Ramos (cell line): ENCODE results near the gene KLHL20.

Experiments used
- in situ Hi-C: fragments of 300-500 bp; cut with MboI; formaldehyde crosslinking; loops from one replicate; pipeline ENCODE4 v1.14.3; 2022; ENCODE audit warnings: low sequenced_read_pairs; ENCODE audit not compliant: unreplicated experiment

Gene KLHL20

GRCh38 chr1:173824315-173825081 lies 109.7 kb downstream of the KLHL20 start, which contains the start of the genes CENPL and DARS2:
TSS of gene CENPL (minus strand) at chr1:173824883. CDS start at chr1:173811299, 13,584 bp downstream.
TSS of gene DARS2 (plus strand) at chr1:173824673. CDS start at chr1:173825230, 557 bp downstream.
- in situ Hi-C loops: loop anchor here (25.0 kb wide), 1 partner anchor 1087 kb away; no protein-coding TSS in a partner anchor

DNA sequence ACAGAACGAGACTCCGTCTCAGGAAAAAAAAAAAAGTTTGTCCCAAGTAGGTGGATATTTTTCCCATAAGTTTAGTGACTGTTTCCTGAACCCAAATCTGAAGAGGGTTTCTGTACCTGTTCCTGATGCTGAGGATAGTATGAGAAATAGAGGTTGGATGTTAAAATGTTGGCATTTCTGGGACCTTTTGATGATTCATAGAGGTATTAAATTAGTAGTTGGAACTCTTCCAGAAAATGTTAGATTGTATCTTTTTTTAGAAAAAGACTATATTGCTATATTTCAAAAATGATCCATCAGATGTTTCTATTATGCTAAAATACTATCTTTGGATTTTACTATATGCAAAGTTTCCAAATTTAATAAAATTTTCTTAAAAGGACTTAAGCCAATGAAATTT lies 112.8 kb downstream of the KLHL20 start:
- in situ Hi-C loops: no loop called here

GRCh38 chr1:173832748-173833147 lies 118.0 kb downstream of the KLHL20 start:
- in situ Hi-C loops: no loop called here
